ENCODE data around the gene CD34. TPM values are rescaled to one million over a fixed set of nuclear protein-coding genes. Genes with fewer than 3 reads are reported as not detected.

CD34 gene
- total RNA-seq, 1 experiment from 2014 or later = 0.35 TPM

DNA sequence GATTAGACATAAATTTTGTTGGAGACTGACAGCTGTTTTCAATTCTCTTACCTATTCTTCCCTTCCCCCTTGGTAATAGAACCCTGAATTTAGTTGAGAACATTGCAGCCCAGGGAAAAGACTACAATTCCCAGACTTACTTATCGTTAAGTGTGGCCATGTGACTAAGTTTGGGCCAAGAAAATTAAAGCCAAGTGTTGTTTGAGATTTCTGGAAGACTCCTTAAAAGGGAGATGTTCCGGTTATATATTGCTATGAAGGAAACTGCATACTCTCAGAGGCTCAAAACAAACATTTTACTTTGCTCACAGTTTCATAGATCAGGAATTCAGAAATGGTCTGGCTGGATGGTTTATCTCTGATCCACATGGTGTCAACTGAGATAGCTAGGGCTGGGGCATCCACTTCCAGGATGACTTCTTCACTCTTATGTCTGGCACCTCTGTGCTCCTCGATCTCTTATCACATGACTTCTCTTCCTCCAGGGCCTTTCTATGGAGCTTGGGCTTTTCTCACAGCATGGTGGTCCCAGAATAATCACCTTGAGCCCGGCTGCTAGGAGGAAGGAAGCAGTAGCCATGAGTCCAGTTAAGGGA, 22.4 kb upstream of the CD34 start:
- Histone ChIP-seq H3K79me2 (ENCODE audit: insufficient read depth, low read length) (no peaks in the 10 kb centered on the region), H3K27ac (ENCODE audit: insufficient read length, low read depth, low read length) (no peak overlapping the region), H2BK12ac (ENCODE audit: insufficient read length, low read depth, low read length) (no peak overlapping the region), H3K23ac (ENCODE audit: insufficient read length, low read depth, low read length) (no peak overlapping the region), H3K4ac (ENCODE audit: low read depth, low read length) (no peak overlapping the region), H2AK5ac (ENCODE audit: insufficient read length, low read length) (no peak overlapping the region), H3K4me1 (ENCODE audit: insufficient read depth, low read length) (no peaks in the 10 kb centered on the region), H3K56ac (ENCODE audit: insufficient read length, low read depth, low read length) (no peak overlapping the region), H3K9me3 (ENCODE audit: control insufficient read depth, low read depth, low read length) (no peaks in the 10 kb centered on the region), H4K20me1 (ENCODE audit: control insufficient read depth, insufficient read depth, insufficient read length) (no peaks in the 10 kb centered on the region), H2BK5ac (ENCODE audit: insufficient read length, low read length) (no peak overlapping the region), H2BK120ac (ENCODE audit: low read depth, low read length, poor library complexity, severe bottlenecking) (no peak overlapping the region), H2BK20ac (ENCODE audit: low read depth, low read length, poor library complexity, severe bottlenecking) (no peak overlapping the region), H3K27me3 (ENCODE audit: insufficient read depth, low read length) (no peaks in the 10 kb centered on the region), H3K4me2 (ENCODE audit: insufficient read depth, insufficient read length, low read length) (no peak overlapping the region), H2AFZ (ENCODE audit: low read length) (no peak overlapping the region), H4K5ac (ENCODE audit: insufficient read length, low read depth, low read length) (no peak overlapping the region), H3K23me2 (ENCODE audit: insufficient read length, low read depth, low read length, poor library complexity, severe bottlenecking) (no peaks in the 10 kb centered on the region), H4K8ac (replicated peaks; ENCODE audit: insufficient read length, low read depth, low read length) (no peak overlapping the region), H2BK15ac (ENCODE audit: low read depth, low read length) (no peak overlapping the region), H3K9ac (ENCODE audit: extremely low read depth, insufficient read length, low read length) (no peak overlapping the region), H4K91ac (ENCODE audit: insufficient read length, low read depth, low read length) (no peak overlapping the region), H3K14ac (ENCODE audit: insufficient read depth, low read length) (no peak overlapping the region), H3K18ac (ENCODE audit: insufficient read length, low read depth, low read length) (no peak overlapping the region), H3T11ph (ENCODE audit: low read length) (no peak overlapping the region), H3K79me1 (ENCODE audit: insufficient read depth, low read depth, low read length, poor library complexity, severe bottlenecking) (no peaks in the 10 kb centered on the region)
- Mint-ChIP-seq H3K4me3 (no peak overlapping the region), H3K4me1 (no peaks in the 10 kb centered on the region), H3K27ac (no peak overlapping the region), H3K36me3 (ENCODE audit: insufficient read depth in 1 of 3, low read depth in 3 of 3) (no peaks in the 10 kb centered on the region), H3K9me3 (peaks cover 5 to 8% of the 10 kb centered on the region in 2 experiments; a peak in 3 of 5 replicates), H3K27me3 (ENCODE audit: low read depth) (no peaks in the 10 kb centered on the region)
- no CpG with 5 or more reads among the region's 4 CpGs for WGBS (ENCODE audit: extremely low coverage, insufficient read length, low lambda C conversion rate)
- TF ChIP-seq, protein P1, sequence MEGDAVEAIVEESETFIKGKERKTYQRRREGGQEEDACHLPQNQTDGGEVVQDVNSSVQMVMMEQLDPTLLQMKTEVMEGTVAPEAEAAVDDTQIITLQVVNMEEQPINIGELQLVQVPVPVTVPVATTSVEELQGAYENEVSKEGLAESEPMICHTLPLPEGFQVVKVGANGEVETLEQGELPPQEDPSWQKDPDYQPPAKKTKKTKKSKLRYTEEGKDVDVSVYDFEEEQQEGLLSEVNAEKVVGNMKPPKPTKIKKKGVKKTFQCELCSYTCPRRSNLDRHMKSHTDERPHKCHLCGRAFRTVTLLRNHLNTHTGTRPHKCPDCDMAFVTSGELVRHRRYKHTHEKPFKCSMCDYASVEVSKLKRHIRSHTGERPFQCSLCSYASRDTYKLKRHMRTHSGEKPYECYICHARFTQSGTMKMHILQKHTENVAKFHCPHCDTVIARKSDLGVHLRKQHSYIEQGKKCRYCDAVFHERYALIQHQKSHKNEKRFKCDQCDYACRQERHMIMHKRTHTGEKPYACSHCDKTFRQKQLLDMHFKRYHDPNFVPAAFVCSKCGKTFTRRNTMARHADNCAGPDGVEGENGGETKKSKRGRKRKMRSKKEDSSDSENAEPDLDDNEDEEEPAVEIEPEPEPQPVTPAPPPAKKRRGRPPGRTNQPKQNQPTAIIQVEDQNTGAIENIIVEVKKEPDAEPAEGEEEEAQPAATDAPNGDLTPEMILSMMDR (conservative IDR thresholded peaks at IDR 0.05) = no peak
- no peak for DNase-seq

All from H9 (cell line).